Colonic mucosa (tissue), 4 donors: ENCODE measurements around the gene PNPLA3. TPM values are rescaled to one million over a fixed set of nuclear protein-coding genes. Genes with fewer than 3 reads are reported as not detected.

Source experiments
- DNase-seq: peaks from one replicate; pipeline ENCODE4 v3.0.0-alpha.2; 2020
- H3K27ac ChIP-seq: fragments of 200-600 bp; one replicate; pipeline ENCODE4 v1.8.0; 2021
- H3K27me3 ChIP-seq: fragments of 200-600 bp; one replicate; pipeline ENCODE4 v1.8.0; 2021
- H3K36me3 ChIP-seq: fragments of 200-600 bp; one replicate; pipeline ENCODE4 v1.8.0; 2021
- H3K4me1 ChIP-seq: fragments of 200-600 bp; one replicate; pipeline ENCODE4 v1.8.0; 2021; ENCODE audit warnings: mild to moderate bottlenecking
- H3K4me3 ChIP-seq: fragments of 200-600 bp; one replicate; pipeline ENCODE4 v1.8.0; 2021
- H3K9ac ChIP-seq, 2 donors: one replicate each; pipeline ENCODE4 v1.7.0; 2013; ENCODE audit warnings: control low read depth in 2 of 2, low read depth in 2 of 2, low read length in 2 of 2
- H3K9me3 ChIP-seq: fragments of 200-600 bp; one replicate; pipeline ENCODE4 v1.8.0; 2021
- CTCF ChIP-seq: fragments of 200-600 bp; IDR thresholded peaks from one replicate; pipeline ENCODE4 v1.8.0; 2022; ENCODE audit warnings: antibody characterized with exemption, mild to moderate bottlenecking
- intact Hi-C: fragments of 100-400 bp; cut with DNase I; formaldehyde crosslinking; loops from one replicate; pipeline ENCODE4 v1.14.1; 2022
- total RNA-seq, 2 donors: library from RNA; stranded (reverse); fragmentation: NEBNext Ultra II Directional in 1 of 2; extraction: Animal tissue kit (Norgen Biotek cat#: 25700) in 1 of 2; gene quantifications; one replicate each; pipeline ENCODE4 v1.2.1, GENCODE V29; 2021
- donor health status: healthy.
- donor health status: DM: no; HTN: no; CAD: no.
- donor health status: DM: no; HTN: no; CAD: no.

The PNPLA3 gene
- total RNA-seq, 2 donors from 2014 or later, result 0.15 to 1.6 TPM

DNA sequence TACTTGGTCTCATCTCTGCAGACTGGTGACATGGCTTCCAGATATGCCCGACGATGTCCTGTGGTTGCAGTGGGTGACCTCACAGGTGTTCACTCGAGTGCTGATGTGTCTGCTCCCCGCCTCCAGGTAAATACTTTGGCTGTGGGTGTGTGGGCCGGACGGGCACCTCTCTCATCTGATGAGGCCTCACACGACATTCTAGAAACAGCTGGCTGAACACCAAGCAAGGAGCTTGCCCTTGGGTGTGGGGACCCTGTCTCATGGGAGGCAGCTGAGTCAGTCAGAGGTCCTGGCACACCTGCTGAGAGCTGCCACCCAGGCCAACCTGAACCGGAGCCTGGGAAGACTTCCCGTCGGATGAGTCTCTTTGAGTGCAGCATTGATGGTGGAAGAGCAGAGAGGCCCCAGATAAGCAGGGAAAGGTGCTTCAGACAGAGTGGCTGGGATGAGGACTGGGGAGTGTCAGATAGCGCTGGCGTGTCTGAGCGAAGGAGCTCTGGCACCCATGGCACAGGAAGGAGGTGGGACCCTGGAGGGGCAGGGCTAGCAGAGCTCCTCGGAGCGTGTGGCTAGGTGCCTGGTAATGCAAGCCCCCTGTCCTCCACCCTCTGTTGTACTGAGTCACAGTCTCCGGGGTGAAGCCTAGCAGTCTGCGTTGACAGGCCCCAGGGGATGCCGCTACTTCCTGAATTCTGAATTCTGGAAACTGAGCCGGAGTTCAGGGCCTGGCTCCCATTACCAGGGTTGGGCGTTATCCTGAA lies 21.2 kb downstream of the PNPLA3 start:
- no peak overlapping the region for H3K9ac ChIP-seq
- intact Hi-C loops, result loop anchor here (10.0 kb wide), 1 partner anchor 120 kb away; no protein-coding TSS in a partner anchor

DNA sequence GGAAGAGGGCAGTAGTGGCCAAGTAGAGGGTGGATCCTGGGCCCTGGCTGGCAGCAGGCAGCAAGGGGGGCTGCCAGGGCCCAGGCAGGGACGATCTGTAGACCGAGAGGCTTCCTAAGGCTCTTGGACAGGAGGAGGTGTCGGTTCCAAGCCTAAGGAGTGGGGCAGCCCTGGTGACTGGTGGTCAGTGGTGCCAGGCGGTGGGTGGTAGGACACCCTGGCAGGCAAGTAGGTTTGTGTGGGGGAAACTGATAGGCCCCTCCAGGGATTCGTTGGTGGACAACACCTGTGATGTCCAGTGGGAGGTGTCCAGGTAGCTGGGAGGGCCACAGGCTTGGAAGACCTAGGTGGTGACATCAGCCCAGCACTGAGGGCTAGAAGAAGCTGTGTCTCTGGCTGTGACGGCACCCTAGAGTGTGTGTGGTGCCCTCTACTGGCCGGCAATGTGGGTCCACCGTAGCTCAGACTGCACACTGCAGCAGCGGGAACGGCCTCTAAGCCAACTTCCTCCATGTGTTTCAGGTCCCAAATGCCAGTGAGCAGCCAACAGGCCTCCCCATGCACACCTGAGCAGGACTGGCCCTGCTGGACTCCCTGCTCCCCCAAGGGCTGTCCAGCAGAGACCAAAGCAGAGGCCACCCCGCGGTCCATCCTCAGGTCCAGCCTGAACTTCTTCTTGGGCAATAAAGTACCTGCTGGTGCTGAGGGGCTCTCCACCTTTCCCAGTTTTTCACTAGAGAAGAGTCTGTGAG lies 22.2 kb downstream of the PNPLA3 start:
- intact Hi-C loops, result loop anchor here (10.0 kb wide), 1 partner anchor 121 kb away; no protein-coding TSS in a partner anchor

More for the DNA sequence above, 21.2 kb downstream of the PNPLA3 start:
- no peaks in the 10 kb centered on the region for H3K36me3 ChIP-seq
- H3K4me3 ChIP-seq, result no peak overlapping the region
- no peak for TF ChIP-seq CTCF
- H3K4me1 ChIP-seq, result no peaks in the 10 kb centered on the region
- no peak for DNase-seq
- no peaks in the 10 kb centered on the region for H3K9me3 ChIP-seq
- no peaks in the 10 kb centered on the region for H3K27me3 ChIP-seq
- H3K27ac ChIP-seq, result no peak overlapping the region

GRCh38 chr22:43946384-43946667 lies 22.7 kb downstream of the PNPLA3 start:
- DNase-seq, result no peak
- Histone ChIP-seq H3K27me3 (no peaks in the 10 kb centered on the region), H3K27ac (no peak overlapping the region), H3K4me1 (no peaks in the 10 kb centered on the region), H3K4me3 (no peak overlapping the region), H3K36me3 (no peaks in the 10 kb centered on the region), H3K9me3 (no peaks in the 10 kb centered on the region), H3K9ac (no peak overlapping the region)
- no peak for TF ChIP-seq CTCF
- intact Hi-C loops, result loop anchor here (10.0 kb wide), 1 partner anchor 122 kb away; no protein-coding TSS in a partner anchor

More for the DNA sequence above, 22.2 kb downstream of the PNPLA3 start:
- DNase-seq, result peak; percentile 63
- no peak overlapping the region for H3K9ac ChIP-seq
- H3K9me3 ChIP-seq, result no peaks in the 10 kb centered on the region
- H3K27me3 ChIP-seq, result no peaks in the 10 kb centered on the region
- no peak overlapping the region for H3K27ac ChIP-seq
- TF ChIP-seq CTCF, result peak; percentile 56
- no peak overlapping the region for H3K4me3 ChIP-seq
- no peaks in the 10 kb centered on the region for H3K4me1 ChIP-seq
- no peaks in the 10 kb centered on the region for H3K36me3 ChIP-seq

- no peak for DNase-seq
- Histone ChIP-seq H3K27ac (no peak overlapping the region), H3K36me3 (no peaks in the 10 kb centered on the region), H3K4me3 (no peak overlapping the region), H3K4me1 (no peaks in the 10 kb centered on the region), H3K27me3 (no peaks in the 10 kb centered on the region), H3K9me3 (no peaks in the 10 kb centered on the region), H3K9ac (no peak overlapping the region)
- TF ChIP-seq CTCF, result no peak
- intact Hi-C loops, result loop anchor here (10.0 kb wide), 1 partner anchor 124 kb away; no protein-coding TSS in a partner anchor
Measured at GRCh38 chr22:43948836-43949406, 25.3 kb downstream of the PNPLA3 start.

- Histone ChIP-seq H3K4me1 (peaks cover 3% of the 10 kb centered on the region), H3K9ac (no peak overlapping the region), H3K36me3 (no peaks in the 10 kb centered on the region), H3K4me3 (no peak overlapping the region), H3K27ac (no peak overlapping the region), H3K27me3 (no peaks in the 10 kb centered on the region), H3K9me3 (no peaks in the 10 kb centered on the region)
- DNase-seq, result no peak
- intact Hi-C loops, result no loop called here
- no peak for TF ChIP-seq CTCF
Measured at GRCh38 chr22:43951391-43951790, 27.8 kb downstream of the PNPLA3 start.
